GM12878 (cell line): ENCODE measurements around the gene UGT1A8. TPM values are rescaled to one million over a fixed set of nuclear protein-coding genes. Genes with fewer than 3 reads are reported as not detected.

Experiments used
- ATAC-seq: fragments of 200-7000 bp; cut with Tn5 transposase; 3 replicates; pipeline ENCODE4 v1.9.1; 2020; ENCODE audit warnings: mild to moderate bottlenecking, moderate library complexity
- BruUV-seq: library from RNA; stranded (reverse); fragments of 400-500 nt; replicated peaks from 2 replicates; lab custom pipeline; 2021; lab: Mats Ljungman, UMichigan
- CTCF ChIA-PET: fragments of 300-600 bp; sonication (Branson Sonifier 250); formaldehyde crosslinking; extraction: SDS; loops from one replicate; lab custom pipeline; 2021; ENCODE audit warnings: inconsistent platforms; lab: Yijun Ruan, JAX
- POLR2A ChIA-PET: fragments of 350-600 bp; formaldehyde crosslinking; extraction: SDS; loops from one replicate; lab custom pipeline; 2021; ENCODE audit warnings: inconsistent platforms; lab: Charles Lee
- RAD21 ChIA-PET: fragments of 300-600 bp; sonication (Branson Sonifier 250); formaldehyde crosslinking; loops from one replicate; lab custom pipeline; 2023; ENCODE audit warnings: antibody characterized with exemption; ENCODE audit not compliant: unreplicated experiment; lab: Charles Lee
- SMC1A ChIA-PET: fragments of 300-600 bp; sonication (Branson Sonifier 250); formaldehyde crosslinking; loops from one replicate; lab custom pipeline; 2023; ENCODE audit not compliant: unreplicated experiment, uncharacterized antibody; lab: Charles Lee
- DNase-seq: peaks from one replicate; pipeline ENCODE4 v3.0.0-alpha.2; 2011; ENCODE audit warnings: low read depth, low spot score
- FAIRE-seq: peaks from 3 replicates; lab custom pipeline; 2011; peaks lifted over from hg19 to GRCh38; lab: Jason Lieb, UNC
- H2AFZ ChIP-seq: 2 replicates; pipeline ENCODE4 v1.6.0; 2011; ENCODE audit warnings: low read depth, low read length, control low read depth; ENCODE audit not compliant: control insufficient read depth
- H3K27ac ChIP-seq: 2 replicates; pipeline ENCODE4 v1.5.1; 2011; ENCODE audit warnings: control low read depth; ENCODE audit not compliant: control insufficient read depth, insufficient read depth
- H3K27me3 ChIP-seq, 2 experiments: replicated peaks in 1 of 2; 2 replicates each; pipeline versions ENCODE4 v1.6.0 to v1.6.1; 2011; ENCODE audit warnings: low read length in 1 of 2; ENCODE audit not compliant: control insufficient read depth in 2 of 2, insufficient read depth in 2 of 2
- H3K36me3 ChIP-seq, 2 experiments: 2 replicates each; pipeline ENCODE4 v1.5.1; 2011; ENCODE audit warnings: low read length in 1 of 2; ENCODE audit not compliant: control insufficient read depth in 2 of 2, insufficient read depth in 2 of 2
- H3K4me1 ChIP-seq: 2 replicates; pipeline ENCODE4 v1.6.1; 2011; ENCODE audit warnings: mild to moderate bottlenecking, low read length, moderate library complexity, mixed read lengths; ENCODE audit not compliant: control insufficient read depth, insufficient read depth
- H3K4me2 ChIP-seq: 2 replicates; pipeline ENCODE4 v1.6.0; 2011; ENCODE audit warnings: control low read depth; ENCODE audit not compliant: control insufficient read depth, insufficient read depth
- H3K4me3 ChIP-seq: fragments of 200-600 bp; sonication (generic); 2 replicates; pipeline ENCODE4 v1.5.1; 2016
- H3K79me2 ChIP-seq: 2 replicates; pipeline ENCODE4 v1.6.0; 2011; ENCODE audit warnings: low read length; ENCODE audit not compliant: control insufficient read depth, insufficient read depth
- H3K9ac ChIP-seq: 2 replicates; pipeline ENCODE4 v1.8.0; 2011; ENCODE audit warnings: low read length, control low read depth, mixed read lengths; ENCODE audit not compliant: control insufficient read depth, insufficient read depth
- H3K9me3 ChIP-seq: replicated peaks from 3 replicates; pipeline ENCODE4 v1.5.1; 2011; ENCODE audit warnings: mild to moderate bottlenecking, low read length; ENCODE audit not compliant: control insufficient read depth, insufficient read depth
- H4K20me1 ChIP-seq: 2 replicates; pipeline ENCODE4 v1.6.0; 2011; ENCODE audit not compliant: control insufficient read depth, insufficient read depth
- FOXK2 ChIP-seq: fragments of 450-650 bp; IDR thresholded peaks from 2 replicates; pipeline ENCODE4 v1.6.1; 2017; ENCODE audit warnings: mild to moderate bottlenecking, moderate library complexity
- NR2C2 ChIP-seq: IDR thresholded peaks from 2 replicates; pipeline ENCODE4 v1.6.1; 2011; ENCODE audit warnings: borderline replicate concordance, low read depth; ENCODE audit not compliant: control insufficient read depth, insufficient read length
- RUNX3 ChIP-seq: IDR thresholded peaks from 2 replicates; pipeline ENCODE4 v1.6.1; 2012; ENCODE audit warnings: low read length, inconsistent platforms
- SUPT20H ChIP-seq: IDR thresholded peaks from 2 replicates; pipeline ENCODE4 v1.6.1; 2011; ENCODE audit warnings: low read depth, mild to moderate bottlenecking, low read length, moderate library complexity, borderline replicate concordance; ENCODE audit not compliant: control insufficient read depth
- WGBS: methylation state at CpG from one replicate; pipeline ENCODE4 v1.1.6; 2016; ENCODE audit warnings: low lambda C conversion rate; ENCODE audit not compliant: insufficient replicate concordance, insufficient coverage; ENCODE audit errors: missing lambda C conversion rate; 5-methylcytosine and 5-hydroxymethylcytosine counted together
- in situ Hi-C: fragments of 300-500 bp; cut with MboI; formaldehyde crosslinking; loops from 9 replicates; pipeline ENCODE4 v1.14.3; 2018; ENCODE audit warnings: mixed read lengths
- intact Hi-C: fragments of 100-400 bp; cut with micrococcal nuclease; formaldehyde crosslinking; loops from one replicate; pipeline ENCODE4 v1.14.2; 2022; ENCODE audit not compliant: unreplicated experiment
- polyA plus RNA-seq, 11 experiments: library from polyadenylated mRNA; depleted of rRNA in 4 of 11; unstranded in 6 of 11; stranded (reverse) in 5 of 11; fragments of >200 nt; fragmentation: Nextera tagmentation in 4 of 11; fragmentation: Illumina TruSeq in 1 of 11; extraction: Ambion mirVana in 4 of 11; extraction: Trizol in 1 of 11; gene quantifications; 1 replicate in 1 of 11; 2 replicates in 10 of 11; pipeline versions ENCODE4 v1.2.1 to v1.2.3, GENCODE V29; 2011 to 2016; ENCODE audit warnings: inconsistent platforms in 2 of 11, missing spikeins in 2 of 11, low read depth in 1 of 11
- total RNA-seq, 4 experiments: library from RNA; depleted of rRNA in 3 of 4; stranded (reverse); fragments of >200 nt in 3 of 4; fragmentation: Illumina TruSeq in 1 of 4; extraction: Trizol in 1 of 4; gene quantifications; 2 replicates each; pipeline versions ENCODE4 v1.2.1 to v1.2.3, GENCODE V29; 2013 to 2021
- TF ChIP-seq, protein P1 (sequence below): fragments of 450-650 bp; IDR thresholded peaks from 2 replicates; pipeline ENCODE4 v1.6.1; 2016; ENCODE audit warnings: mild to moderate bottlenecking

The UGT1A8 gene
- total and polyA plus RNA-seq, 10 of the 15 experiments (the other 5 are each of a cell fraction or from before 2014, with no cell fraction given) = not detected

DNA sequence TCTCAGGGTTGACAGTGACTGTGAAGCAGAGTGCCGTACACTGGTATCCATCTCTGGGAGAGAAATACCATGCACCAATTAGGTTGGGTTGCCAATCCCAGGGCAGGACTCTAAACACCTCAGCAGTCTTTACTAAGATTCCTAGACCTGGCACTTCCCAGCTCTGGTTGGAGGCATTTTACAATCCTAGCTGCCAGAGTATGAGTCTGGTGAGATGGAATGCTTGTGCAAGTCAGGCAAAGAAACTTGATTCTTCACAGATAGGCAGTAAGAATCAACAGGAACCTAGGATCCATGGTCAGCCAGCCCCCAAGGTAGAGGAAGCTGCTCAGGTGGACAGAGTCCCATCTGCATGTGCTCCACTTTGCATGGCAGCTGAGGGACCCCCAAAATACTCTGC, 89.3 kb downstream of the UGT1A8 start:
- Histone ChIP-seq H4K20me1 (no peaks in the 10 kb centered on the region), H3K4me1 (no peaks in the 10 kb centered on the region), H3K4me3 (no peak overlapping the region)
- ChIA-PET POLR2A (no interaction called here), RAD21 (interaction anchor here (0.9 to 1.3 kb wide), 2 partner anchors 264 to 794 kb away, joined by 3 to 4 read pairs; no protein-coding TSS in a partner anchor)
- BruUV-seq = no TSS peak
- ATAC-seq = no peak
- TF ChIP-seq NR2C2 (no peak), FOXK2 (no peak), SUPT20H (no peak), RUNX3 (no peak)
- TF ChIP-seq, protein P1, sequence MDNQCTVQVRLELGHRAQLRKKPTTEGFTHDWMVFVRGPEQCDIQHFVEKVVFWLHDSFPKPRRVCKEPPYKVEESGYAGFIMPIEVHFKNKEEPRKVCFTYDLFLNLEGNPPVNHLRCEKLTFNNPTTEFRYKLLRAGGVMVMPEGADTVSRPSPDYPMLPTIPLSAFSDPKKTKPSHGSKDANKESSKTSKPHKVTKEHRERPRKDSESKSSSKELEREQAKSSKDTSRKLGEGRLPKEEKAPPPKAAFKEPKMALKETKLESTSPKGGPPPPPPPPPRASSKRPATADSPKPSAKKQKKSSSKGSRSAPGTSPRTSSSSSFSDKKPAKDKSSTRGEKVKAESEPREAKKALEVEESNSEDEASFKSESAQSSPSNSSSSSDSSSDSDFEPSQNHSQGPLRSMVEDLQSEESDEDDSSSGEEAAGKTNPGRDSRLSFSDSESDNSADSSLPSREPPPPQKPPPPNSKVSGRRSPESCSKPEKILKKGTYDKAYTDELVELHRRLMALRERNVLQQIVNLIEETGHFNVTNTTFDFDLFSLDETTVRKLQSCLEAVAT = no peak
- TF ChIP-seq, all 136 proteins: peak for 0
- ChIA-PET SMC1A (interaction anchor here (1.2 kb wide), 1 partner anchor 19 kb away, joined by 3 read pairs; no protein-coding TSS in a partner anchor), CTCF (interaction anchor here (1.1 to 1.3 kb wide), 2 partner anchors 10 to 301 kb away, joined by 3 read pairs; no protein-coding TSS in a partner anchor)
- Histone ChIP-seq H3K4me2 (no peak overlapping the region), H3K9me3 (no peaks in the 10 kb centered on the region; the same call in 1 of the 3 replicates), H3K36me3 (no peaks in the 10 kb centered on the region), H3K27me3 (peaks cover 0 to 4% of the 10 kb centered on the region in 2 experiments; a peak in 1 of 4 replicates), H3K27ac (no peak overlapping the region), H3K9ac (no peak overlapping the region), H3K79me2 (no peaks in the 10 kb centered on the region), H2AFZ (no peak overlapping the region)
- intact Hi-C loops (no loop called here), in situ Hi-C loops (no loop called here)
- 0% methylated on average over 1 of the region's 1 CpG for WGBS
- FAIRE-seq = no peak
- DNase-seq = no peak
